WTC11 (cell line): Measurements from ENCODE around the gene ZNF598. TPM values are rescaled to one million over a fixed set of nuclear protein-coding genes. Genes with fewer than 3 reads are reported as not detected.

Source experiments
- ATAC-seq: fragments of 200-7000 bp; cut with Tn5 transposase; 2 replicates; pipeline ENCODE4 v1.10.0; 2021; ENCODE audit warnings: mild to moderate bottlenecking, moderate library complexity
- CTCF ChIA-PET: fragments of 300-600 bp; sonication (Branson Sonifier 250); formaldehyde crosslinking; loops from one replicate; lab custom pipeline; 2021; ENCODE audit warnings: antibody characterized with exemption; lab: Charles Lee
- POLR2A ChIA-PET: fragments of 350-600 bp; sonication (Branson Sonifier 250); formaldehyde crosslinking; loops from one replicate; lab custom pipeline; 2021; ENCODE audit warnings: antibody characterized with exemption; lab: Charles Lee
- DNase-seq: peaks from one replicate; pipeline ENCODE4 v3.0.0; 2021; ENCODE audit warnings: low spot score
- H3K27ac Mint-ChIP-seq: 2 replicates; pipeline ENCODE4 v1.8.0; 2021; ENCODE audit warnings: mixed read lengths
- H3K27me3 Mint-ChIP-seq: 2 replicates; pipeline ENCODE4 v1.8.0; 2021; ENCODE audit warnings: low read depth, mild to moderate bottlenecking, moderate library complexity, mixed read lengths
- H3K36me3 Mint-ChIP-seq: 2 replicates; pipeline ENCODE4 v1.8.0; 2021; ENCODE audit warnings: mixed read lengths
- H3K4me1 Mint-ChIP-seq: 2 replicates; pipeline ENCODE4 v1.8.0; 2022; ENCODE audit warnings: mixed read lengths
- H3K4me3 Mint-ChIP-seq: 2 replicates; pipeline ENCODE4 v1.8.0; 2021; ENCODE audit warnings: mild to moderate bottlenecking, moderate library complexity, mixed read lengths
- H3K9me3 Mint-ChIP-seq: 2 replicates; pipeline ENCODE4 v1.8.0; 2021; ENCODE audit warnings: mixed read lengths
- CREB1 ChIP-seq: sonication (generic); formaldehyde crosslinking; IDR thresholded peaks from 2 replicates; pipeline ENCODE4 v1.8.0; 2023; ENCODE audit warnings: mild to moderate bottlenecking, missing genetic modification reagents
- CREM ChIP-seq: sonication (generic); formaldehyde crosslinking; IDR thresholded peaks from 2 replicates; pipeline ENCODE4 v1.8.1; 2022; ENCODE audit warnings: mild to moderate bottlenecking, missing genetic modification reagents, moderate library complexity
- EMX1 ChIP-seq: fragments of 250-450 bp; sonication (Bioruptor Pico); IDR thresholded peaks from 2 replicates; pipeline ENCODE4 v1.8.0; 2021; ENCODE audit warnings: mild to moderate bottlenecking
- ESRRA ChIP-seq: sonication (generic); formaldehyde crosslinking; IDR thresholded peaks from 2 replicates; pipeline ENCODE4 v1.8.1; 2022; ENCODE audit warnings: mild to moderate bottlenecking, missing genetic modification reagents, borderline replicate concordance
- FOXJ3 ChIP-seq: sonication (generic); formaldehyde crosslinking; IDR thresholded peaks from 2 replicates; pipeline ENCODE4 v1.9.0; 2021; ENCODE audit warnings: missing genetic modification reagents, mild to moderate bottlenecking, borderline replicate concordance
- MYBL2 ChIP-seq: sonication (generic); formaldehyde crosslinking; IDR thresholded peaks from 2 replicates; pipeline ENCODE4 v1.8.1; 2023; ENCODE audit warnings: mild to moderate bottlenecking, moderate library complexity, missing genetic modification reagents
- NR1H2 ChIP-seq: sonication (generic); formaldehyde crosslinking; IDR thresholded peaks from 2 replicates; pipeline ENCODE4 v1.9.0; 2021; ENCODE audit warnings: mild to moderate bottlenecking, moderate library complexity, missing genetic modification reagents
- NR2C2 ChIP-seq: sonication (generic); formaldehyde crosslinking; IDR thresholded peaks from 2 replicates; pipeline ENCODE4 v1.8.0; 2022; ENCODE audit warnings: mild to moderate bottlenecking, missing genetic modification reagents
- RELA ChIP-seq: sonication (generic); formaldehyde crosslinking; IDR thresholded peaks from 2 replicates; pipeline ENCODE4 v1.8.1; 2022; ENCODE audit warnings: missing genetic modification reagents, mild to moderate bottlenecking, borderline replicate concordance
- SMAD3 ChIP-seq: sonication (generic); formaldehyde crosslinking; IDR thresholded peaks from 2 replicates; pipeline ENCODE4 v1.8.0; 2022; ENCODE audit warnings: missing genetic modification reagents, mild to moderate bottlenecking, borderline replicate concordance
- SP1 ChIP-seq: sonication (generic); formaldehyde crosslinking; conservative IDR thresholded peaks from 2 replicates; pipeline ENCODE4 v1.8.1; 2022; ENCODE audit warnings: missing genetic modification reagents
- total RNA-seq: library from RNA; stranded (reverse); gene quantifications from 3 replicates; pipeline ENCODE4 v1.2.3, GENCODE V29; 2021
- TF ChIP-seq, protein P1 (sequence below): sonication (generic); formaldehyde crosslinking; IDR thresholded peaks from 2 replicates; pipeline ENCODE4 v1.8.1; 2023; ENCODE audit warnings: mild to moderate bottlenecking, moderate library complexity, missing genetic modification reagents
- TF ChIP-seq, protein P2 (sequence below): sonication (generic); formaldehyde crosslinking; conservative IDR thresholded peaks from 2 replicates; pipeline ENCODE4 v1.8.1; 2023; ENCODE audit warnings: mild to moderate bottlenecking, low read depth, missing genetic modification reagents, moderate library complexity
- TF ChIP-seq, protein P3 (sequence below): fragments of 250-450 bp; sonication (Bioruptor Pico); IDR thresholded peaks from 2 replicates; pipeline ENCODE4 v1.8.0; 2021; ENCODE audit warnings: mild to moderate bottlenecking
- TF ChIP-seq, protein P4 (sequence below): sonication (generic); formaldehyde crosslinking; IDR thresholded peaks from 2 replicates; pipeline ENCODE4 v1.8.1; 2022; ENCODE audit warnings: mild to moderate bottlenecking, moderate library complexity, missing genetic modification reagents
- TF ChIP-seq, protein P5 (sequence below): sonication (generic); formaldehyde crosslinking; IDR thresholded peaks from 2 replicates; pipeline ENCODE4 v1.8.1; 2022; ENCODE audit warnings: low read depth, mild to moderate bottlenecking, moderate library complexity, missing genetic modification reagents, borderline replicate concordance
- TF ChIP-seq, protein P6 (sequence below): sonication (generic); formaldehyde crosslinking; IDR thresholded peaks from 2 replicates; pipeline ENCODE4 v1.8.1; 2022; ENCODE audit warnings: low read depth, missing genetic modification reagents, borderline replicate concordance
- TF ChIP-seq, protein P7 (sequence below): sonication (generic); formaldehyde crosslinking; IDR thresholded peaks from 2 replicates; pipeline ENCODE4 v1.8.1; 2023; ENCODE audit warnings: mild to moderate bottlenecking, missing genetic modification reagents, moderate library complexity
- TF ChIP-seq, protein P8 (sequence below): sonication (generic); formaldehyde crosslinking; IDR thresholded peaks from 2 replicates; pipeline ENCODE4 v1.8.1; 2023; ENCODE audit warnings: mild to moderate bottlenecking, missing genetic modification reagents, moderate library complexity
- TF ChIP-seq, protein P9 (sequence below): sonication (generic); formaldehyde crosslinking; IDR thresholded peaks from 2 replicates; pipeline ENCODE4 v1.8.0; 2022; ENCODE audit warnings: missing genetic modification reagents

The ZNF598 gene
- total RNA-seq, 1 experiment from 2014 or later = 66.4 TPM

DNA sequence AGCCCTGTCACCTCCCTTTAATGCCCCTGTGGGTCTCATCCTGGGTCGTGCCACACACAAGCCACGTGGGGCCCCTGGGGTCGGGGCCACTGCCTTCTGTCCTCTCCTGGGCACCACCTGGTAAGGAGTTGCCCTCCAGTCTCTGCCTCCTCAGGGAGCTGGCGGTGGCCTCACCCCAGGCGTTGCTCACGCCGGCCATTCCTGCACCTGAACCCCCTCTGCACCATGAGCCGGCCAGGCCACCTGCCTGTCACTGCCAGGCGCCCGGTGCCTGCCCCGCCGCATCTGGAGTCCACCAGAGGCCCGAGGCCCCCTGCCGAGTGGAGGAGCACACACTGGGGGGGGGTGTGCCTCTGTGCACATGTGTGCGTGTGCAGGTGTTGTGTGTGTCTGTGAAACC, 27.5 kb upstream of the ZNF598 start (continued):
- TF ChIP-seq, protein P1, sequence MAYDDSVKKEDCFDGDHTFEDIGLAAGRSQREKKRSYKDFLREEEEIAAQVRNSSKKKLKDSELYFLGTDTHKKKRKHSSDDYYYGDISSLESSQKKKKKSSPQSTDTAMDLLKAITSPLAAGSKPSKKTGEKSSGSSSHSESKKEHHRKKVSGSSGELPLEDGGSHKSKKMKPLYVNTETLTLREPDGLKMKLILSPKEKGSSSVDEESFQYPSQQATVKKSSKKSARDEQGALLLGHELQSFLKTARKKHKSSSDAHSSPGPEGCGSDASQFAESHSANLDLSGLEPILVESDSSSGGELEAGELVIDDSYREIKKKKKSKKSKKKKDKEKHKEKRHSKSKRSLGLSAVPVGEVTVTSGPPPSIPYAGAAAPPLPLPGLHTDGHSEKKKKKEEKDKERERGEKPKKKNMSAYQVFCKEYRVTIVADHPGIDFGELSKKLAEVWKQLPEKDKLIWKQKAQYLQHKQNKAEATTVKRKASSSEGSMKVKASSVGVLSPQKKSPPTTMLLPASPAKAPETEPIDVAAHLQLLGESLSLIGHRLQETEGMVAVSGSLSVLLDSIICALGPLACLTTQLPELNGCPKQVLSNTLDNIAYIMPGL (CRISPR knock-in tag) = no peak
- TF ChIP-seq RELA (CRISPR knock-in tag) (no peak), NR1H2 (no peak)
- TF ChIP-seq, protein P2, sequence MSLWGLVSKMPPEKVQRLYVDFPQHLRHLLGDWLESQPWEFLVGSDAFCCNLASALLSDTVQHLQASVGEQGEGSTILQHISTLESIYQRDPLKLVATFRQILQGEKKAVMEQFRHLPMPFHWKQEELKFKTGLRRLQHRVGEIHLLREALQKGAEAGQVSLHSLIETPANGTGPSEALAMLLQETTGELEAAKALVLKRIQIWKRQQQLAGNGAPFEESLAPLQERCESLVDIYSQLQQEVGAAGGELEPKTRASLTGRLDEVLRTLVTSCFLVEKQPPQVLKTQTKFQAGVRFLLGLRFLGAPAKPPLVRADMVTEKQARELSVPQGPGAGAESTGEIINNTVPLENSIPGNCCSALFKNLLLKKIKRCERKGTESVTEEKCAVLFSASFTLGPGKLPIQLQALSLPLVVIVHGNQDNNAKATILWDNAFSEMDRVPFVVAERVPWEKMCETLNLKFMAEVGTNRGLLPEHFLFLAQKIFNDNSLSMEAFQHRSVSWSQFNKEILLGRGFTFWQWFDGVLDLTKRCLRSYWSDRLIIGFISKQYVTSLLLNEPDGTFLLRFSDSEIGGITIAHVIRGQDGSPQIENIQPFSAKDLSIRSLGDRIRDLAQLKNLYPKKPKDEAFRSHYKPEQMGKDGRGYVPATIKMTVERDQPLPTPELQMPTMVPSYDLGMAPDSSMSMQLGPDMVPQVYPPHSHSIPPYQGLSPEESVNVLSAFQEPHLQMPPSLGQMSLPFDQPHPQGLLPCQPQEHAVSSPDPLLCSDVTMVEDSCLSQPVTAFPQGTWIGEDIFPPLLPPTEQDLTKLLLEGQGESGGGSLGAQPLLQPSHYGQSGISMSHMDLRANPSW (CRISPR knock-in tag) = no peak

DNA sequence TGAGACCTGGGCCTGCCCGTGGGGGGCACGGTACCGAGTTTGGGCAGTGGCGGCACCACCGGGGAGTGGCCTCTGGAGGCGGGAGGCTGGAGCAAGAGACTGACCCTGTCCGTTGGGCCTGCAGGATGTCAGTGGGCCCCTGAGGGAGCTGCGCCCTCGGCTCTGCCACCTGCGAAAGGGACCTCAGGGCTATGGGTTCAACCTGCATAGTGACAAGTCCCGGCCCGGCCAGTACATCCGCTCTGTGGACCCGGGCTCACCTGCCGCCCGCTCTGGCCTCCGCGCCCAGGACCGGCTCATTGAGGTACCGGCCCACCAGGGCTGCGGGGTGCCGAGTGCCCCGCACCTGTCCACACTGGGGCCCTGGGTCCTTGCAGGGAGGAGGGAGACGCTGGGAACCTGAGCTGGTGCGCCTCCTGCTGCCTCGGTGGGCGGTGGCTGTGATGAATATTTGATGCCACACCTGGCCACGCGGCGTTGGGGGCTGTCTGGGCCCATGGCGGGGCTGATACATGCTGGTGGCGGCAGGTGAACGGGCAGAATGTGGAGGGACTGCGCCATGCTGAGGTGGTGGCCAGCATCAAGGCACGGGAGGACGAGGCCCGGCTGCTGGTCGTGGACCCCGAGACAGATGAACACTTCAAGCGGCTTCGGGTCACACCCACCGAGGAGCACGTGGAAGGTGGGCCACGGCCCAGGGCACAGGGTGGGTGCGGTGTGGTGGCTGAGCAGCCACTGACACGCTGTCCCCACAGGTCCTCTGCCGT, 26.8 kb upstream of the ZNF598 start:
- ChIA-PET CTCF (interaction anchor here (1.4 to 2.3 kb wide), 3 partner anchors 13 to 104 kb away, joined by 4 to 12 read pairs (median 6); no protein-coding TSS in a partner anchor), POLR2A (no interaction called here)
- no peak overlapping the region for H3K4me3 Mint-ChIP-seq
- no peak overlapping the region for H3K27ac Mint-ChIP-seq
- H3K4me1 Mint-ChIP-seq = no peaks in the 10 kb centered on the region
- DNase-seq (no peak), ATAC-seq (no peak)
- no peaks in the 10 kb centered on the region for H3K36me3 Mint-ChIP-seq
- H3K9me3 Mint-ChIP-seq = no peaks in the 10 kb centered on the region
- H3K27me3 Mint-ChIP-seq = no peaks in the 10 kb centered on the region
- TF ChIP-seq FOXJ3 (CRISPR knock-in tag) = no peak
- TF ChIP-seq, protein P3, sequence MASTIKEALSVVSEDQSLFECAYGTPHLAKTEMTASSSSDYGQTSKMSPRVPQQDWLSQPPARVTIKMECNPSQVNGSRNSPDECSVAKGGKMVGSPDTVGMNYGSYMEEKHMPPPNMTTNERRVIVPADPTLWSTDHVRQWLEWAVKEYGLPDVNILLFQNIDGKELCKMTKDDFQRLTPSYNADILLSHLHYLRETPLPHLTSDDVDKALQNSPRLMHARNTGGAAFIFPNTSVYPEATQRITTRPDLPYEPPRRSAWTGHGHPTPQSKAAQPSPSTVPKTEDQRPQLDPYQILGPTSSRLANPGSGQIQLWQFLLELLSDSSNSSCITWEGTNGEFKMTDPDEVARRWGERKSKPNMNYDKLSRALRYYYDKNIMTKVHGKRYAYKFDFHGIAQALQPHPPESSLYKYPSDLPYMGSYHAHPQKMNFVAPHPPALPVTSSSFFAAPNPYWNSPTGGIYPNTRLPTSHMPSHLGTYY = no peak
- no peak for TF ChIP-seq NR2C2 (CRISPR knock-in tag)
- TF ChIP-seq, protein P4, sequence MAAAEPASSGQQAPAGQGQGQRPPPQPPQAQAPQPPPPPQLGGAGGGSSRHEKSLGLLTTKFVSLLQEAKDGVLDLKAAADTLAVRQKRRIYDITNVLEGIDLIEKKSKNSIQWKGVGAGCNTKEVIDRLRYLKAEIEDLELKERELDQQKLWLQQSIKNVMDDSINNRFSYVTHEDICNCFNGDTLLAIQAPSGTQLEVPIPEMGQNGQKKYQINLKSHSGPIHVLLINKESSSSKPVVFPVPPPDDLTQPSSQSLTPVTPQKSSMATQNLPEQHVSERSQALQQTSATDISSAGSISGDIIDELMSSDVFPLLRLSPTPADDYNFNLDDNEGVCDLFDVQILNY (CRISPR knock-in tag) = no peak
- TF ChIP-seq MYBL2 (CRISPR knock-in tag) = no peak
- TF ChIP-seq, protein P5, sequence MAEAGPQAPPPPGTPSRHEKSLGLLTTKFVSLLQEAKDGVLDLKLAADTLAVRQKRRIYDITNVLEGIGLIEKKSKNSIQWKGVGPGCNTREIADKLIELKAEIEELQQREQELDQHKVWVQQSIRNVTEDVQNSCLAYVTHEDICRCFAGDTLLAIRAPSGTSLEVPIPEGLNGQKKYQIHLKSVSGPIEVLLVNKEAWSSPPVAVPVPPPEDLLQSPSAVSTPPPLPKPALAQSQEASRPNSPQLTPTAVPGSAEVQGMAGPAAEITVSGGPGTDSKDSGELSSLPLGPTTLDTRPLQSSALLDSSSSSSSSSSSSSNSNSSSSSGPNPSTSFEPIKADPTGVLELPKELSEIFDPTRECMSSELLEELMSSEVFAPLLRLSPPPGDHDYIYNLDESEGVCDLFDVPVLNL (CRISPR knock-in tag) = no peak
- TF ChIP-seq, protein P6, sequence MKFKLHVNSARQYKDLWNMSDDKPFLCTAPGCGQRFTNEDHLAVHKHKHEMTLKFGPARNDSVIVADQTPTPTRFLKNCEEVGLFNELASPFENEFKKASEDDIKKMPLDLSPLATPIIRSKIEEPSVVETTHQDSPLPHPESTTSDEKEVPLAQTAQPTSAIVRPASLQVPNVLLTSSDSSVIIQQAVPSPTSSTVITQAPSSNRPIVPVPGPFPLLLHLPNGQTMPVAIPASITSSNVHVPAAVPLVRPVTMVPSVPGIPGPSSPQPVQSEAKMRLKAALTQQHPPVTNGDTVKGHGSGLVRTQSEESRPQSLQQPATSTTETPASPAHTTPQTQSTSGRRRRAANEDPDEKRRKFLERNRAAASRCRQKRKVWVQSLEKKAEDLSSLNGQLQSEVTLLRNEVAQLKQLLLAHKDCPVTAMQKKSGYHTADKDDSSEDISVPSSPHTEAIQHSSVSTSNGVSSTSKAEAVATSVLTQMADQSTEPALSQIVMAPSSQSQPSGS = no peak
- TF ChIP-seq CREM (CRISPR knock-in tag) = no peak
- no peak for TF ChIP-seq SP1 (CRISPR knock-in tag)
- no peak for TF ChIP-seq SMAD3 (CRISPR knock-in tag)
- no peak for TF ChIP-seq EMX1
- TF ChIP-seq, protein P7, sequence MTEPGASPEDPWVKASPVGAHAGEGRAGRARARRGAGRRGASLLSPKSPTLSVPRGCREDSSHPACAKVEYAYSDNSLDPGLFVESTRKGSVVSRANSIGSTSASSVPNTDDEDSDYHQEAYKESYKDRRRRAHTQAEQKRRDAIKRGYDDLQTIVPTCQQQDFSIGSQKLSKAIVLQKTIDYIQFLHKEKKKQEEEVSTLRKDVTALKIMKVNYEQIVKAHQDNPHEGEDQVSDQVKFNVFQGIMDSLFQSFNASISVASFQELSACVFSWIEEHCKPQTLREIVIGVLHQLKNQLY (CRISPR knock-in tag) = no peak
- TF ChIP-seq, protein P8, sequence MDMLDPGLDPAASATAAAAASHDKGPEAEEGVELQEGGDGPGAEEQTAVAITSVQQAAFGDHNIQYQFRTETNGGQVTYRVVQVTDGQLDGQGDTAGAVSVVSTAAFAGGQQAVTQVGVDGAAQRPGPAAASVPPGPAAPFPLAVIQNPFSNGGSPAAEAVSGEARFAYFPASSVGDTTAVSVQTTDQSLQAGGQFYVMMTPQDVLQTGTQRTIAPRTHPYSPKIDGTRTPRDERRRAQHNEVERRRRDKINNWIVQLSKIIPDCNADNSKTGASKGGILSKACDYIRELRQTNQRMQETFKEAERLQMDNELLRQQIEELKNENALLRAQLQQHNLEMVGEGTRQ (CRISPR knock-in tag) = no peak
- no peak for TF ChIP-seq CREB1
- TF ChIP-seq, protein P9, sequence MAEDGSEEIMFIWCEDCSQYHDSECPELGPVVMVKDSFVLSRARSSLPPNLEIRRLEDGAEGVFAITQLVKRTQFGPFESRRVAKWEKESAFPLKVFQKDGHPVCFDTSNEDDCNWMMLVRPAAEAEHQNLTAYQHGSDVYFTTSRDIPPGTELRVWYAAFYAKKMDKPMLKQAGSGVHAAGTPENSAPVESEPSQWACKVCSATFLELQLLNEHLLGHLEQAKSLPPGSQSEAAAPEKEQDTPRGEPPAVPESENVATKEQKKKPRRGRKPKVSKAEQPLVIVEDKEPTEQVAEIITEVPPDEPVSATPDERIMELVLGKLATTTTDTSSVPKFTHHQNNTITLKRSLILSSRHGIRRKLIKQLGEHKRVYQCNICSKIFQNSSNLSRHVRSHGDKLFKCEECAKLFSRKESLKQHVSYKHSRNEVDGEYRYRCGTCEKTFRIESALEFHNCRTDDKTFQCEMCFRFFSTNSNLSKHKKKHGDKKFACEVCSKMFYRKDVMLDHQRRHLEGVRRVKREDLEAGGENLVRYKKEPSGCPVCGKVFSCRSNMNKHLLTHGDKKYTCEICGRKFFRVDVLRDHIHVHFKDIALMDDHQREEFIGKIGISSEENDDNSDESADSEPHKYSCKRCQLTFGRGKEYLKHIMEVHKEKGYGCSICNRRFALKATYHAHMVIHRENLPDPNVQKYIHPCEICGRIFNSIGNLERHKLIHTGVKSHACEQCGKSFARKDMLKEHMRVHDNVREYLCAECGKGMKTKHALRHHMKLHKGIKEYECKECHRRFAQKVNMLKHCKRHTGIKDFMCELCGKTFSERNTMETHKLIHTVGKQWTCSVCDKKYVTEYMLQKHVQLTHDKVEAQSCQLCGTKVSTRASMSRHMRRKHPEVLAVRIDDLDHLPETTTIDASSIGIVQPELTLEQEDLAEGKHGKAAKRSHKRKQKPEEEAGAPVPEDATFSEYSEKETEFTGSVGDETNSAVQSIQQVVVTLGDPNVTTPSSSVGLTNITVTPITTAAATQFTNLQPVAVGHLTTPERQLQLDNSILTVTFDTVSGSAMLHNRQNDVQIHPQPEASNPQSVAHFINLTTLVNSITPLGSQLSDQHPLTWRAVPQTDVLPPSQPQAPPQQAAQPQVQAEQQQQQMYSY (CRISPR knock-in tag) = no peak
- TF ChIP-seq ESRRA (CRISPR knock-in tag) = no peak
